HL-60 (cell line): Measurements from ENCODE around the gene MC1R.

Experiments
- DNase-seq, 2 experiments: peaks; one replicate each; pipeline ENCODE4 v3.0.0-alpha.2; 2010 to 2020; ENCODE audit warnings: low read depth in 1 of 2, low spot score in 1 of 2
- H3K27ac ChIP-seq: fragments of 250-450 bp; sonication (Bioruptor Pico); replicated peaks from 2 replicates; pipeline ENCODE4 v1.5.1; 2020; ENCODE audit warnings: mild to moderate bottlenecking, moderate library complexity
- H3K27me3 ChIP-seq: fragments of 250-450 bp; sonication (Bioruptor Pico); 2 replicates; pipeline ENCODE4 v1.5.1; 2021; ENCODE audit warnings: mild to moderate bottlenecking, moderate library complexity; ENCODE audit not compliant: insufficient read depth, poor library complexity, severe bottlenecking
- H3K4me3 ChIP-seq: replicated peaks from 2 replicates; pipeline ENCODE4 v1.5.1; 2011; ENCODE audit warnings: mild to moderate bottlenecking, control low read depth, low read length; ENCODE audit not compliant: insufficient read depth
- GABPA ChIP-seq: IDR thresholded peaks from 2 replicates; pipeline ENCODE4 v1.6.1; 2012; ENCODE audit warnings: low read depth
- POLR2AphosphoS5 ChIP-seq: IDR thresholded peaks from 2 replicates; pipeline ENCODE4 v1.6.1; 2012; ENCODE audit warnings: low read depth
- SPI1 ChIP-seq: IDR thresholded peaks from 2 replicates; pipeline ENCODE4 v1.6.1; 2012; ENCODE audit warnings: low read depth, mild to moderate bottlenecking, borderline replicate concordance
- TF ChIP-seq, protein P1 (sequence below): IDR thresholded peaks from one replicate; pipeline ENCODE4 v1.5.1; 2011; ENCODE audit warnings: low read length, control low read depth, inconsistent platforms; ENCODE audit not compliant: insufficient read depth
- TF ChIP-seq, protein P2 (sequence below): IDR thresholded peaks from 2 replicates; pipeline ENCODE4 v1.6.1; 2012; ENCODE audit warnings: low read depth; ENCODE audit not compliant: insufficient replicate concordance

Gene MC1R

DNA sequence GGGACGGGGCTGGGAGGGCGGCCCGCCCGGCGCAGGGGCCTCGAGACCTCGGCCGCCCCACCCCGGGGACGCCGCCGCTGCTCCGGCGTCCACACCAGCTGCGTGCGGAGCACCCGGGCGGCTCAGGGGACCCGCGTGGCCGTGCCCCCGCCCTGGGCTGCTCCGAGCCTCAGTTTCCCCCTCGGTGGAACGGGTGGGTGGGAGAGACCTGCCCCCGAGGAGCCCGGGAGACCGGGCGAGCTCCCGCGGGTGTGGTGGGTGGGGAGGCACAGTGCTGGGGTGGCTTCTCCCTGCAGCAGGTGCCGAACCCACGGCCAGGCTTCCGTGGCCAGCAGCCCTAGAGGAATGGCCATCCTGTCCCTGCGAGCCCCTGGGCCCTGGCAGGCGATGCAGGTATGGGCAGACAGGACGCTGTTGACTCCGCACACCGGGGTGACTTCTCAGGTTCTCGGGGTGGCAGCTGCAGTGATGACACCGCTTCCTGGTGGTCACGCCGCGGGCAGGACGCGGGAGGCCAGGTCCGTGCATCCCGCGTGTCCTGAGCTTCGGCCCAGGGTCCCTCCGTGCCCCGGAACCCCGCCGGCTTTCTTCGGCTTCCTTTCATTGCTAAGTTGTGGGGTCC is 30.6 kb downstream of the MC1R start:
- Histone ChIP-seq H3K27ac (no peak overlapping the region), H3K27me3 (no peaks in the 10 kb centered on the region), H3K4me3 (peak overlapping the region; percentile 44)
- no peak for DNase-seq
- TF ChIP-seq, protein P1, sequence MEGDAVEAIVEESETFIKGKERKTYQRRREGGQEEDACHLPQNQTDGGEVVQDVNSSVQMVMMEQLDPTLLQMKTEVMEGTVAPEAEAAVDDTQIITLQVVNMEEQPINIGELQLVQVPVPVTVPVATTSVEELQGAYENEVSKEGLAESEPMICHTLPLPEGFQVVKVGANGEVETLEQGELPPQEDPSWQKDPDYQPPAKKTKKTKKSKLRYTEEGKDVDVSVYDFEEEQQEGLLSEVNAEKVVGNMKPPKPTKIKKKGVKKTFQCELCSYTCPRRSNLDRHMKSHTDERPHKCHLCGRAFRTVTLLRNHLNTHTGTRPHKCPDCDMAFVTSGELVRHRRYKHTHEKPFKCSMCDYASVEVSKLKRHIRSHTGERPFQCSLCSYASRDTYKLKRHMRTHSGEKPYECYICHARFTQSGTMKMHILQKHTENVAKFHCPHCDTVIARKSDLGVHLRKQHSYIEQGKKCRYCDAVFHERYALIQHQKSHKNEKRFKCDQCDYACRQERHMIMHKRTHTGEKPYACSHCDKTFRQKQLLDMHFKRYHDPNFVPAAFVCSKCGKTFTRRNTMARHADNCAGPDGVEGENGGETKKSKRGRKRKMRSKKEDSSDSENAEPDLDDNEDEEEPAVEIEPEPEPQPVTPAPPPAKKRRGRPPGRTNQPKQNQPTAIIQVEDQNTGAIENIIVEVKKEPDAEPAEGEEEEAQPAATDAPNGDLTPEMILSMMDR = no peak
- TF ChIP-seq GABPA (no peak), SPI1 (no peak), POLR2AphosphoS5 (no peak)
- TF ChIP-seq, protein P2, sequence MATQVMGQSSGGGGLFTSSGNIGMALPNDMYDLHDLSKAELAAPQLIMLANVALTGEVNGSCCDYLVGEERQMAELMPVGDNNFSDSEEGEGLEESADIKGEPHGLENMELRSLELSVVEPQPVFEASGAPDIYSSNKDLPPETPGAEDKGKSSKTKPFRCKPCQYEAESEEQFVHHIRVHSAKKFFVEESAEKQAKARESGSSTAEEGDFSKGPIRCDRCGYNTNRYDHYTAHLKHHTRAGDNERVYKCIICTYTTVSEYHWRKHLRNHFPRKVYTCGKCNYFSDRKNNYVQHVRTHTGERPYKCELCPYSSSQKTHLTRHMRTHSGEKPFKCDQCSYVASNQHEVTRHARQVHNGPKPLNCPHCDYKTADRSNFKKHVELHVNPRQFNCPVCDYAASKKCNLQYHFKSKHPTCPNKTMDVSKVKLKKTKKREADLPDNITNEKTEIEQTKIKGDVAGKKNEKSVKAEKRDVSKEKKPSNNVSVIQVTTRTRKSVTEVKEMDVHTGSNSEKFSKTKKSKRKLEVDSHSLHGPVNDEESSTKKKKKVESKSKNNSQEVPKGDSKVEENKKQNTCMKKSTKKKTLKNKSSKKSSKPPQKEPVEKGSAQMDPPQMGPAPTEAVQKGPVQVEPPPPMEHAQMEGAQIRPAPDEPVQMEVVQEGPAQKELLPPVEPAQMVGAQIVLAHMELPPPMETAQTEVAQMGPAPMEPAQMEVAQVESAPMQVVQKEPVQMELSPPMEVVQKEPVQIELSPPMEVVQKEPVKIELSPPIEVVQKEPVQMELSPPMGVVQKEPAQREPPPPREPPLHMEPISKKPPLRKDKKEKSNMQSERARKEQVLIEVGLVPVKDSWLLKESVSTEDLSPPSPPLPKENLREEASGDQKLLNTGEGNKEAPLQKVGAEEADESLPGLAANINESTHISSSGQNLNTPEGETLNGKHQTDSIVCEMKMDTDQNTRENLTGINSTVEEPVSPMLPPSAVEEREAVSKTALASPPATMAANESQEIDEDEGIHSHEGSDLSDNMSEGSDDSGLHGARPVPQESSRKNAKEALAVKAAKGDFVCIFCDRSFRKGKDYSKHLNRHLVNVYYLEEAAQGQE = no peak

DNA sequence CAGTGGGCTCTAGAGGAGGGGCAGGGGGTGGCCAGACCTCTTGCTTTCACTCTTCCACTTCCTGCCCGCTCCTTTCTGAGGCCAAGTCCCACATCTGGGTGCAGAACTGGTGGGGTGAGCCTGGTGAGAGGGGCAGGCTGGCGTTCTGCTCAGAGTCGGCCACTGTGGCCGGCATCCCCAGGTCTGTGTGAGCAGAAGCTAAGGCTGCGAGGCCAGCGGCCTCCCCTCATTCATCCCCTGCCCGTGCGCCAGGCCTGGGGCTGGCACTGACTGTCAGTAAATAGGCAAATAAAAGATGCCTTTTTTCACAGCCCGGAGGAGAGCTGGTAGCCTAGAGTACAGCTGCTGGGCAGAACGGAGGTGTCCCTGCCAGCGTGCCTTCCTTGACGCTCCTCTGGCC is 31.1 kb downstream of the MC1R start:
- H3K27me3 ChIP-seq = no peaks in the 10 kb centered on the region
- no peak for DNase-seq
- H3K27ac ChIP-seq = no peak overlapping the region
- H3K4me3 ChIP-seq = no peak overlapping the region
- no peak for TF ChIP-seq POLR2AphosphoS5
- TF ChIP-seq SPI1 = no peak
- TF ChIP-seq, protein P1 = no peak
- TF ChIP-seq, protein P2 = no peak
- no peak for TF ChIP-seq GABPA

DNA sequence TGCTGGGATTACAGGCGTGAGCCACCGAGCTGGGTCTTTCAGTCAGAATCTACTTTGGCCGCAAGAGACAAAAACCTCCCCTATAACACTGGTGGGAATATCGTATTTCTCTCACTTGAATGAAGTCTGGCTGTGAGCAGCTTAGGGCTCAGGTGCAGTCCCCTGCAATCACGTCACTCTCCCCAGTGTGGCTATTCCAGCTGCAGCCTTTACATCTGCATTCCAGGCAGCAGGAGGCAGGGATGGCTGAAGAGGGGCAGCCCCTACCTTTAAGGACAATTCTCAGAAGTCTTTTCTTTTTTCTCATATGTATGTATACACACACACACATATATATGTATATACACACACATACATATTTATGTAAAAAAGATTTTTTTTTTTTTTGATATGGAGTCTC is 32.8 kb downstream of the MC1R start:
- no peaks in the 10 kb centered on the region for H3K27me3 ChIP-seq
- TF ChIP-seq POLR2AphosphoS5 (no peak), SPI1 (no peak)
- TF ChIP-seq, protein P2 = no peak
- TF ChIP-seq, protein P1 = no peak
- no peak overlapping the region for H3K4me3 ChIP-seq
- no peak for DNase-seq
- H3K27ac ChIP-seq = no peak overlapping the region
